Retinal pigment epithelial cell (primary cell): ENCODE data around the gene KPNA3.
"Not testable (repeated sequence)": the region's sequence is repeated elsewhere in the genome, so short reads cannot be mapped to it uniquely, and the experiment has no call there.

Experiments
- DNase-seq: peaks from one replicate; pipeline ENCODE4 v3.0.0-alpha.2; 2010; ENCODE audit warnings: low read depth
- H3K4me3 ChIP-seq: 2 replicates; pipeline ENCODE4 v1.5.1; 2011; ENCODE audit warnings: mild to moderate bottlenecking, low read length, control low read depth, moderate library complexity
- TF ChIP-seq, protein P1 (sequence below): conservative IDR thresholded peaks from 2 replicates; pipeline ENCODE4 v1.5.1; 2011; ENCODE audit warnings: low read depth, low read length, control low read depth, inconsistent platforms

Gene KPNA3

DNA sequence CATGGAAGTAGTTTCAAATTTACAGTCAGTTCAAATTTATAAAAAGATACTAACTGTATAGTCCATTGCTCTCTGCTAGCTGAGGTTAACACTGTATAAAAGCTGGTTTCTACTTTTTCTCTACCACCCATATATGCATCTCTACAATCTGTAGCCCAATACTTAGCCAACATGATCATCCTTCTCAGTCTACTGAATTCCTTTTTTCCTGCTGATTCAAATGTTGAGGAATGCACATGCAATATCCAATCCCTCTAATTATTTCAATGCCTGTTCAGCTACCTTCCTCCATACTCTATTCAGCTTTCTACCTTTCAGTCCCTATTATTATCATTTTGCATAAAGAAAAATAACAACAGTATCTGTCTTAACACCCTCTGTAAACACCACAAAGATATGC, 15.6 kb downstream of the KPNA3 start:
- no peak for DNase-seq
- no peak overlapping the region for H3K4me3 ChIP-seq
- TF ChIP-seq, protein P1, sequence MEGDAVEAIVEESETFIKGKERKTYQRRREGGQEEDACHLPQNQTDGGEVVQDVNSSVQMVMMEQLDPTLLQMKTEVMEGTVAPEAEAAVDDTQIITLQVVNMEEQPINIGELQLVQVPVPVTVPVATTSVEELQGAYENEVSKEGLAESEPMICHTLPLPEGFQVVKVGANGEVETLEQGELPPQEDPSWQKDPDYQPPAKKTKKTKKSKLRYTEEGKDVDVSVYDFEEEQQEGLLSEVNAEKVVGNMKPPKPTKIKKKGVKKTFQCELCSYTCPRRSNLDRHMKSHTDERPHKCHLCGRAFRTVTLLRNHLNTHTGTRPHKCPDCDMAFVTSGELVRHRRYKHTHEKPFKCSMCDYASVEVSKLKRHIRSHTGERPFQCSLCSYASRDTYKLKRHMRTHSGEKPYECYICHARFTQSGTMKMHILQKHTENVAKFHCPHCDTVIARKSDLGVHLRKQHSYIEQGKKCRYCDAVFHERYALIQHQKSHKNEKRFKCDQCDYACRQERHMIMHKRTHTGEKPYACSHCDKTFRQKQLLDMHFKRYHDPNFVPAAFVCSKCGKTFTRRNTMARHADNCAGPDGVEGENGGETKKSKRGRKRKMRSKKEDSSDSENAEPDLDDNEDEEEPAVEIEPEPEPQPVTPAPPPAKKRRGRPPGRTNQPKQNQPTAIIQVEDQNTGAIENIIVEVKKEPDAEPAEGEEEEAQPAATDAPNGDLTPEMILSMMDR, result no peak

DNA sequence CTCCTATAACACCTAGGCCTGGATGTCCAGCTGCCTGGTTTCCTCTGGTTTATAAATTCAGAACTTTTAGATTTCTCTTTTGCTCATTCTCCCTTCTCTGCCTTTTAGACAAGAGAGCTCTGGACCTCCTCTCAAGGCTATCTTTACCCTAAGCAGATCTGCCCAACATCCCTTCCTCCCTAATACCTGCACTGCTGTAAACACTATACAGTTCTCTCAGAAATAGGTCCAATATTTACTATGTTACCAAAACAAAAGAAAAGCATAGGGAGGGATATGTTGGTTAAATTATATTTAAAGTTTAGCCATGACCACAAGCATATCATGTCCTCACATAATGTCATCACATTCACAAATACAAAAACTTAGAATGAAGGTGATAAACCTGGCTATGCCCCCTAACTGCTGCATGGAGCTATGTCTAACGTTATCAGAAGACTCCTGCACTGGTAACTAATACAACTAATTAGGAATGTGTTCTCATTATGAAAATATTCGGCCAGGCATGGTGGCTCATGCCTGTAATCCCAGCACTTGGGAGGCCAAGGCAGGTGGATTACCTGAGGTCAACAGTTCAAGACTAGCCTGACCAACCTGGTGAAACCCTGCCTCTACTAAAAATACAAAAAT, 18.0 kb downstream of the KPNA3 start:
- DNase-seq, result no peak
- no peak overlapping the region for H3K4me3 ChIP-seq
- TF ChIP-seq, protein P1, result no peak

DNA sequence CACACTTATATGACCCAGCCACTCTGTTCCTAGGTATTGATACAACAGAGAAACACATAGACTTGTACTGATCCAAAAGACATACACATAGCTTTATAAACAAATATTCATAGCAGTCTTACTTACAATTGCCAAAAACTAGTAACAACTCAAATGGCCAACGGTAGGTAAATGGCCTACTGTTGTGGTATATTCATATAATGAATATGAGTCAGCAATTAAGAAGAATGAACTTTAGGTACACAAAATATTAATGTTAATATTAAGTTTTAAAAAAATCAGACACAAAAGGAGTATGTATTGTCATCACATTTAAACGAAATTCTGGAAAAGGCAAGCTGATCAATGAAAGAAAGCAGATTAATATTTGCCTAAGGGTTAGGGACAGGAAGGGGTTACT, 19.7 kb downstream of the KPNA3 start:
- no peak overlapping the region for H3K4me3 ChIP-seq
- no peak for DNase-seq
- TF ChIP-seq, protein P1, result no peak

DNA sequence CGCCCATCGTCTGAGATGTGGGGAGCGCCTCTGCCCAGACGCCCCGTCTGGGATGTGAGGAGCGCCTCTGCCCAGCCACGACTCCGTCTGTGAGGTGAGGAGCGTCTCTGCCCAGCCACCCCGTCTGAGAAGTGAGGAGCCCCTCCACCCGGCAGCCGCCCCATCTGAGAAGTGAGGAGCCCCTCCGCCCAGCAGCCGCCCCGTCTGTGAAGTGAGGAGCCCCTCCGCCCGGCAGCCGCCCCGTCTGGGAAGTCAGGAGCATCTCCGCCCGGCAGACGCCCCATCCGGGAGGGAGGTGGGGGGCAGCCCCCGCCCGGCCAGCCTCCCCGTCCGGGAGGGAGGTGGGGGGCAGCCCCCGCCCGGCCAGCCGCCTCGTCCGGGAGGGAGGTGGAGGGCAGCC, 30.7 kb downstream of the KPNA3 start:
- not testable (repeated sequence) for H3K4me3 ChIP-seq, DNase-seq

DNA sequence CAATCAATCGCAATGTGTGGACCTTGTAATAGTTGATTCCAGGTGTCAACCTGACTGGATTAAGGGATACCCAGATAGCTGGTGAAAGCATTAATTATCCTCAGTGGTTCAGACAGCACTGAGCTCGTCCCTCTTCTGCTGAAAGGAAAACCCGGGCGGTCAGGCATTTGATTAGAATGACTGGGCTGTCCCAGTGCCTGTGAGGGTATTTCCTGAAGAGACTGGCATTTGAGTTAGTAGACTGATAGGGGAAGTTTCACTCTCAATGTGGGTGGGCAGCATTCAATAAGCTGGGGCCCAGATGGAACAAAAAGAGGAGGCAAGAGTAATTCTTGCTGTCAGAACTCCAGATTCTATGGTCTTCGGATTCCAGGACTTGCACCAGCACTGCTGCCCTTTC, 31.9 kb downstream of the KPNA3 start:
- TF ChIP-seq, protein P1, result no peak
- no peak for DNase-seq
- no peak overlapping the region for H3K4me3 ChIP-seq

DNA sequence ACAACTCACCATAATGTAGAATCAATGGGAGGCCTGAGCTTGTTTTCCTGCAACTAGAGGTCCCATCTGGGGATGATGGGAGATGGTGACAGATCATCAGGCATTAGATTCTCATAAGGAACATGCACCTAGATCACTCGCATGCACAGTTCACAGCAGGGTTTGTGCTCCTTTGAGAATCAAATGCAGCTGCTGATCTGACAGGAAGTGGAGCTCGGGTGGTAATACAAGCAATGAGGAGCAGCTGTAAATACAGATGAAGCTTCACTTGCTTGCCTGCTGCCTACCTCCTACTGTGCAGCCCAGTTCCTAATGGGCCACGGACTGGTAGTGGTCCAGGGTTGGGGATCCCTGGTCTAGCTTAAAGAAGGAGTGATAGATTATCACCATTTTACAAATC, 33.0 kb downstream of the KPNA3 start:
- no peak overlapping the region for H3K4me3 ChIP-seq
- DNase-seq, result no peak
- TF ChIP-seq, protein P1, result no peak

DNA sequence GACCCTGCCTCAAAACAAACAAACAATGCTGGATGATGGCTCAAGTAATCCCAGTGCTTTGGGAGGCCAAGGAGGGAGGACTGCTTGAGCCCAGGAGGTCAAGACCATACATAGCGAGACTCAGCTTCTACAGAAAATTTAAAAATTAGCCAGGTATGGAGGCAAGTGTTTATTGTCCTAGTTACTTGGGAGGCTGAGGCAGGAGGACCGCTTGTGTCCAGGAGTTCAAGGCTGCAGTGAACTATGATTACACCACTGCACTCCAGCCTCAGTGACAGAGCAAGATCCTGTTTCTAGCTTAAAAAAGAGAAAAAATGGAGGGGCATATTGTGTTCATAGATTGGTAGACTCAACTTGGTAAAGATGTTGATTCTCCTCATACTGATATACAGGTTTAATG, 36.2 kb downstream of the KPNA3 start:
- TF ChIP-seq, protein P1, result no peak
- no peak overlapping the region for H3K4me3 ChIP-seq
- DNase-seq, result no peak

DNA sequence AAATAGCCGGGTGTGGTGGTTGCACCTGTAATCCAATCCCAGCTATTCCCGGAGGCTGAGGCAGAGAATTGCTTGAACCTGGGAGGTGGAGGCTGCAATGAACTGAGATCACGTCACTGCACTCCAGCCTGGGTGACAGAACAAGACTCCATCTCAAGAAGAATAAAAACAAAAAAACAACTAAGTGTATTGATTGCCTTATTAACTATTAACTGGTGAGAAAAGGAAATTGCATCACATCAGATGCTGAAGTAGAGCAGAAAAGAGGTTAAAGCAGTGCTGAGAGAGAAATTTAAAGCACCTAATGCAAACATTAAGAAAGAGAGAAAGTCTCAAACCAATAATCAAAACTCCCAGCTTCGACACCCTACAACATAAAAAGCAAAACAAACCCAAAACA, 38.3 kb downstream of the KPNA3 start:
- TF ChIP-seq, protein P1, result no peak

More for the DNA sequence above, 38.3 kb downstream of the KPNA3 start:
- DNase-seq, result no peak
- no peak overlapping the region for H3K4me3 ChIP-seq
